ENCODE results near the gene DAZAP1.

DAZAP1 gene

DNA sequence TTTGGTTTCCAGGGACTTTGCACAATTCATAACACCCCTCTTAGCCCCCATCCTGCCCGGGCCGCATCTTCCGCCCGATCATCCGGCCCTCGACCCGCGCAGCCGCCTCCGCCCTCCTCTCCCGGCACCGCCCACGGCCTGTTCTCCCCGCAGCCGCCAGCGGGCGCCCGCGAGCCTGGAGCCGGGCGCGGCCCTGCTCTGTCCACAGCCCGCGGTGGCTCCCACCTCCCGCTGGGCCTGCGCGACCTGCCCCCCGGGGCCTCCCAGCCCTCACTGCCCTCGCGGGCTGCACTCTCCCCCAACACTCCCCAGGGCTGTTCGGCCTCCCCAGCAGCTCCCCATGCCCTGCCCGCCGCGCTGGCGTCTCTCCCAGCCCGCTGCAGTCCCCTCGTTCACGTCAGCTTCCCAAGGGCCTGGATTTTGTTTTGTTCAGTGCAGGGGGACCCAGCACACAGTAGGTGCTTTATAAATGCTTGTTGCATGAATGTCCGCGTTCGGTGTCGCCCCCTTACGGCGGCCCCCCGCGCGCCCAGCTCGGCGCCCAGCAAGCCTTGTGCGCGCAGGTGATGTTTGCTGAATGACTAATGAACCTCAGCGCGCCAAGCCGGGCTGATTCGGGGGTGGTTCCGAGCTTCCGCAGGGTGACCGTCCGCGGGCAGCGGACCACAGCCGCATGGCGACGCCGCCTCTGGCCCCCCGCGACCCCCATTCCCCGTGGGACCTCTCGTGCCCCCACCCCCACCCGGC, 38.0 kb downstream of the DAZAP1 start:
- DNase-seq (ENCODE audit: low read depth), result peak; percentile 46

DNA sequence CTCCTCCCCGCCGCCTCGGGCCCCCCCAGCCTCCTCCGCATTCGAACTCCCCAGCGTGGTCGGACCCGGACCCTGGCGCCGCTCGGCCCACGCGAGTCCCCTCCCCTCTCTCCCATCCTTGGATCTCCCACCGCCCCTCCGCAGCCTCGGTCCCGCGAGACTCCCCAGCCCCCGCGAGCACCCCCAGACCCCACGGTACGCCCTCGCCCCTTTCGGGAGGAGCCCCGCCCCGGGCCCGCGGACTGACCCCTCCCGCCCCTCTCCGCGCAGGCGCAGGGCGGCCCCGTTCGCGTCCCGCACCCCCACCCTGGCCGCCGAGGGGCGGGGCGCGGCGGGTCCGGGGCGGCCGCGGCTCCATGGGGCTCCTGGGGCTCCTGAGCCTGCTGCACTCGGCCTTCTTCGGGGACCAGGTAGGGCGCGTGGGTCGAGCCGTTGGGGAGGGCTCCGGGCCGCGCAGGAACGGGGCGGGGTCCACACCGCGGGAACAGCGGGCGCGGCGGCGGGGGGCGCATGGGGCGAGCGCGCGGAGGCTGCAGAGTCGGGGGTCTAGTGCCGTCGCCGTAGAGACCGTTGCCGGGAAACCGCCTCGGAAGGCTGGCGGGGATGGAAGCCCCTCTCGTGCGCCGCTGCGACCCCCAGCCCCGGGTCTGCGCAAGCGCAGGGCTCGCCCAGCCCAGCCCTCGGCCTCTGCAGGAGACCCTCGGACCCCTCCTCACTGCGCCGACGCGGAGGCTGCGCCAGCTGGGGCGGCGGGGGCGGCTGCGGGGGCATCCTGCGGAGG, 38.7 kb downstream of the DAZAP1 start:
- DNase-seq (ENCODE audit: low read depth), result no peak

DNA sequence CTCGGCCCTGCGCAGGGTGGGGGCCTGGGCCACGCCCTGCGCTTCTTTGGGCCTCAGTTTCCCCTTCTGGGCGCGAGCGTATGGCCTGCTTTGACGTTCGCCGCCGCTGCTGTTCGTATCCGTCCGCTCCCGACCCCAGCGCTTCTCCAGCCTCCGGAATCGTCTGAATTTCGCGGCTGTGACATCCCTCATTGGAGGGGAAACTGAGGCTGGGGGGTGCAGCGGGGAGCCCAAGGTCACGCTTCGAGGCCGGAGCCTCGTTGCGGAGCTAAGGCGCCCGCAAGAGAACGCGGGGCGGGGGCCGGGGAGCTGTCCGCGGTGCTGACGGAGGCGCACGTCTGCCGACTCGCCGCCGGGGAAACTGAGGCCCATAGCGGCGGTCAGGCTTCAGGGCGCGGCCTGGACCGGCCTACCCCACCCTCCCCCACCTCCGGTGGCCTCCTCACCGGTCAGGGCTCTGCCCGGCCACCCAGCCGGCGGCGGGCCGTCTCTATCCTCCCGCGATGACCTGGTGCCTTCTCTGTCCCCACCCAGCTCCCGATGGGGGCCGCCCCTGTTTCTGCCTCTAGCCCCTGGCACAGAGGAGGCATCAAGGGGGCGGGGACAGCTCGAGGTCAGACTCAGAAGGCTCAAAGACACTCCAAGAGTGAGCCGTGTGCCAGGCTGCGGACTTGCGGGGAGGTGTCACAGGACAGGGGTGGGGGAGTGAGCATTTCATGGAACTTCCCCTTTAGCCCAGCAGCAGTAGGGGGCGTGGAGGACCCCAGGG, 39.5 kb downstream of the DAZAP1 start:
- no peak for DNase-seq (ENCODE audit: low read depth)

DNA sequence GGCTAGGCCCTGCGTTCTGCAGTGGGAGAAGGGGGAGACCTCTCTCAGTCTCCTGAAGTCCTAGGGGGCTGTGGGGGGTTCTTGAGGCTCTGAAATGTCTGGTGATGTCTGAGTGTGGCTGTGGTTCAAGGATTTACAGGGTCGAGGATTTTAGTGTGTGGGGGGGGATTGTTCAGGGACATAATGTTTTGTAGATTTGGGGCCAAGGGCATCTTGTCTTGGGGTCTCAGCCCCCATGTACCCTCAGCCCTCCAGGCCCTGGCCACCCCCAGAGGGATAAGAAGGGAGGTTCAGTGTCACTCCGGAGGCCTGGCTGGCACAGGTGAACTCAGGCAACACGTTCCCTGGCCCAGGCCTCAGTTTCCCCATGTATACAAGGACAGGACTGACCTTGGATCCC, 40.1 kb downstream of the DAZAP1 start:
- no peak for DNase-seq (ENCODE audit: low read depth)

DNA sequence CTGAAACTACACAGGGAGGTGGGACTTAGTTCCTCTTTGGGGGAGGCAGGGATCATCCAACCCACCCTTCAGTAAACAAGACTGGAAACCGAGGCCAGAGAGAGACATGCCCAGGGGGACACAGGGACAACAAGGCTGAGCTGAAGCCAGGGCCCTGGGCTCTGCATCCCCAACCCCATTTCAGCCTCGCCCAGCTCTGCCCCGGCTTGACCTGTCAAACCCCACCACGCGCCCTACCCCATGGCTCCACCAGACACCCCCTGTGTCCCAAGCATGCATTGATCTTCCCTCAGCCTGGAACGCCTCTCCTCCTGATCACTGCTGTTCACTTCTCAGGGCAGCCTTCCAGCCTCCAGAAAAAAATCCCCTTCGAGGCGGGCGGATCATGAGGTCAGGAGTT, 40.6 kb downstream of the DAZAP1 start:
- DNase-seq (ENCODE audit: low read depth), result no peak

DNA sequence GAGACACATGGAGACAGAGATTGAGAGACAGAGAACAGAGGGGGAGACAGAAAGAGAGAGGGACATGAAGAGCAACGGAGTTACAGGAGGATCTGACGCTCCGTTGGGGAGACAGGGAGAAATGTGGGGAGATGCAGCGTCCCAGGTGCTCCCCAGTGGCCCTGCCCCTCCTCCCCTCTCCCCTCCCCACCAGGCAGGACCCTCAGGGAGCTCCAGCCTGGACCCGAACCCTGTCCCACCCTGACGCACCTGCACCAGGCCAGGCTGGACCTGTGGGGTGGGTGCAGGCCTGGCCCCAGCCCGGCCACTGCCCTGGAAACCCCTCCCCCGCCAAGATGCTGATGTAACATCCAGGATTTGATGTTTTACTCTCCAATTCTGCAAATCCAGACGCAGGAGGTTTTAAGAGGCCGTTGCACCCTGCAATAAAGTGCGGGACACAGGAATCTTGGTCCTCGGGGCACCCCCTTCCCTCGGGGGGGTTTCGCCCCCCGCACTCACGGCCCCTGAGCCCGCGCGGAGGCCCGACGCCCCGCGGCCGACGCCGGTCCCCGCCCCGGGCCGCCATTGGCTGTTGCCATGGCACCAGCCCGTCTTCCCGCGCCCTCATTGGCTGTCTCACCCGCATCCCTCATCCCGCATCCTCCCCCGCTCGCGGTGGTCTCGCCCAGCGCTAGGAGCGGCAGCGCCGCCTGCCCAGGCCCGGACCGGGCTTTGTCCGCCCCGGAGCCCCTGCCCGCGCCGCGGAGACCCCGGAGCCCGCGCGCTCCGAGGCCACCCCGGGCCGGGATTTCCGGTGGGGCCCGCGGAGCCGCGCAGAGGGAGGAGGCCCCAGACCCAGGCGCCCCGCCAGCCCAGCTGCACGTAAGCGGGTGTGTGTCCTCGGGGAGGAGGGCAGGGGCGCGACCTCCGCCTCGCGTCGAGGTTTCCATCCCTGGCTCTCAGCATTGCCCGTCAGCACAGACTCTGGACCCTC, 42.4 kb downstream of the DAZAP1 start, which contains the start of gene APC2:
TSS of gene APC2 (plus strand) at position 655 of the 976 bp plus-strand sequence. CDS start 2,881 bp downstream, outside the sequence.
- no peak for DNase-seq (ENCODE audit: low read depth)

DNA sequence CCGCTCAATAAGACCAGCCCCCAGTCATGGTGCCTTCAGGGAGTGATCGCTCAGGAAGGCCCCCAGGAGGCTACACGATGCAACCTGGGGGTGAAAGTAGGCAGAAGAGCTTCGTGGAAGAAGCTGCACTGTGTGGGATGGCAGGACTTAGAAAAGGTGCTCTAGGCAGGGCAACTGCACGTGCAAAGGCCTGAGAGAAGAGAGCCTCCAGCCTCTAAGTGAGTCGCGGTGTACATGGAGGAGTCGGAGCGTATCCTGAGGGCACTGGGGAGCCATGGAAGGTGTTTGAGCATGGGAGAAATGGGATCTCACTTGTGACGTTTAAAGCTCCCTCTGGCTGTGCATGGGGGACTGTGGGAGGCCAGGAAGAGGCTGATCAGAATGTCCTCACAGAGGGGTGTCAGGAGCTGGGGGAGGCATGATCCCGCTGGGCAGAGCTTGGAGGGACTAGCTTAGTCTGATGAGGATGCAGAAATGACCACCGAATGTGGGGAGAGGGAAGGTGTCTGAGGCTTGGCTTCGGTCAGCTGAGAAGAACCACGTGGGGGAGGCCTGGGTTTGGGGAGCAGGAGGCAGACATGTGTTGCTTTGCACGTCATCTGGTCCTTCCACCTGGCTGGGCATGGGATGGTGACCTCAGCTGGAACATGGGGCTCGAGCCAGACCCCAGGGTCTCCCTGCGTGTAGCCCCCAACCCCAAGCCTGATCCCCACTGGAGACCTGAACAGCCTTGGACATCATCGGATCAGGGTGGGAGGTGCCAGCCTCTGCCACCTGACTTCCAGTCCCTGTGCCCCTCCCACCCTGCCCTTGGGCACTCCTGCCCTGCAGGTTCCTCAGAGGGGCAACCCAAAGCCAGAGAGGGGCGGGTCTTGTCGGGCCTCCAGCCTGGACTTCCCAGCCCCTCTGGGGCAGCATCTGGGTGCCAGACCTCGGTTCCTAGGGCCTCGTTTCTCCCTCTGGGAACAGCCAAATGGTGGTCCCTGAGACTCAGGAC, 43.6 kb downstream of the DAZAP1 start:
- no peak for DNase-seq (ENCODE audit: low read depth)

DNA sequence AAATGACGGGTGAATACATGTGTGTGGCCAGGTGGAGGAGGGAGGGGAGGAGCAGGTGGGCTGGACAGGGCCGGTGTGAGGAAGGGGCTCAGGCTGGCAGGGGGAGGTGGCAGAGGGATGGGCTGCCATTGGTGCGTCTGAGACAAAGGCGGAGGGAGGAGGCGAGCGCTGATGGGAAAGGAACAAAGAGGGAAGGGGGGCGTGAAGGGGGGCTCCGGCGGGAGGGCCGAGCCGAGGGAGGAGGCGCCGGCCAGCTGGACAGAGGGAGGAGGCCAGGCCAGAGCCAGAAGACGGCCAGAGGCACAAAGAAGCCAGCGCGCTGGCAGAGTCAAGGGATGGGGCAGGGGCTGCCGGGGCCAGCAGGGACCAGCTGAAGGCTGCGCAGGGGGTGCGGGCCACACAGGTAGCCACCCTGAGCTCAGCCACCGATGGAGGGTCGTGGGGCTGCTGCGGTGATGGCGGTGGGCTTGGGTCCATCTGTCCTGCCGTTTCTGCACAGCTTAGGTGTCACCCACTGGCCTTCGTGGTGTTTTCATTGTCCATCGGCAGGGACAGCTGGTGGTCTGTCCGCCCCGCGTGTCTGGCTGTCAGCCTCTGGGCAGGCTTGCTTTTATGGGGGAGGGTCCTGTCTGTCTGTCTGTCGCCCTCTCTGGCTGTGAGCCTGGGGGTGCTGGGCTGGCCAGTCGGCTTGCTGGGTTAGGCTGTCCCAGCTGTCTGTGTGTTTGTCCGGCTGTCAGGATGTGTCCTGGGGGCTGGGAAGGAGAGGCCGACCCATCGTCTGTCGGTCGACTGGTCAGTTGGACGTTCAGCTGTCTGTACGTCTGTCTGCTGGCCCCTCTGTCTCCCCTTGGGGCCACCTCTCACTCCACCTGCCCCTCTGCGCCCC, 44.8 kb downstream of the DAZAP1 start:
- no peak for DNase-seq (ENCODE audit: low read depth)

DNA sequence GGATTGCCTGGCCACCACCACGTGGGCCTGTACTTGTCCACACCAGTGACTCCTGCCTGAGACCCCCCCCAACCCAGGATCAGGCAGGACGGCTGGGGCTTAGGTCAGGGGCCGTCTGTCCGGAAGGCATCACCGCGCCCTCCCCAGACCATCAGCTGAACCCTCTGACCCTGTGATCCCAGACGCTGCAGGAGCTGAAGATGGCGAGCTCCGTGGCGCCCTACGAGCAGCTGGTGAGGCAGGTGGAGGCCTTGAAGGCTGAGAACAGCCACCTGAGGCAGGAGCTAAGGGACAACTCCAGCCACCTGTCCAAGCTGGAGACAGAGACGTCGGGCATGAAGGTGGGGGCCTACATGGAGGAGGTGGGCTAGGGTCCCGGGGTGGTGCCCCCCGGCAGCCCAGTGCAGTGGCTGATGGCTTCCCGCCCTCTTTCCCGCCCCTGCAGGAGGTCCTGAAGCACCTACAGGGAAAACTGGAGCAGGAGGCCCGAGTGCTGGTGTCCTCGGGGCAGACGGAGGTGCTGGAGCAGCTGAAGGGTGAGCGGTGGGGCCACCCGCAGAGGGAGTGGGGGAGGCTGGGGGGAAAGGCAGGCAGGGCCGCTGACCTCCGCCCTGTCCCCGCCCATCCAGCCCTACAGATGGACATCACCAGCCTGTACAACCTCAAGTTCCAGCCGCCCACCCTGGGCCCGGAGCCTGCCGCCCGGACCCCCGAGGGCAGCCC, 45.6 kb downstream of the DAZAP1 start:
- no peak for DNase-seq (ENCODE audit: low read depth)

DNA sequence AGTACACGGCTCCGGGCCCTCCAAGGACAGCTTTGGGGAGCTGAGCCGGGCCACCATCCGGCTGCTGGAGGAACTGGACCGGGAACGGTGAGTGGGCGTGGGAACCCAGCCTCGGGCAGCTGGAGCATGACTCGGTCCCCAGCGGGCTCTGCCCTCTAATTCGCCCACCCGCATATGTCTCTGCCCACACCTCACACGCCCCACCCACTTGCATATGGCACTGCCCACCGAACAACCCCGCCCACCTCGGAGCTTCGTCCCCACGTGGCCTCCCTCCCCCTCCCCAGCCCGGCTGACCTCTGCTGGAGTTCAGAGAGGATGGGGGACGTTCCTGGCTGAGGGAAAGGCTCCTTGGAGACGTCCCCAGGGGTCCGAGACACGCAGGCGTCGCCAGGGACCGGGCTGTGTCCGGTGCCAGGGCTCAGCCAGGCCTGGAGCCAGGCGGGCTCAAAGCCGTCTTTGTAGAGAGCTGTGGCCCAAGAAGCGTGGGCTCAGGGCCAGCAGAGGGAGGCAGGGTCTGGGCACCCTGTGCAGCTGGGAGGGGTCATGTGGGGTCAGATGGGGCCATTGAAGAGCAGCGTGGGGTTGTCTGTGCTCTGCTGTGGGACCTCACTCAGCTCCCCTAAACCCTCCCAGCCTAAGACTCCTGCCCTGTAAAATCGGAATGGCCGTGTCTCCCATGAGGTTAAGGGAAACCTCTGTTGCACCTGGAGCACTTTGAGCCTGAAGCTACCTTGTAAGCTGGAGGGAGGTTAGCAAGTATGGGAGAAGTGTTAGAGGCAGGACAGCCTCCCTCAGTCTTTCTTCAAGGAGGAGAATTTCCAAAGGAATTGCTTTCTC, 46.4 kb downstream of the DAZAP1 start:
- DNase-seq (ENCODE audit: low read depth), result no peak

DNA sequence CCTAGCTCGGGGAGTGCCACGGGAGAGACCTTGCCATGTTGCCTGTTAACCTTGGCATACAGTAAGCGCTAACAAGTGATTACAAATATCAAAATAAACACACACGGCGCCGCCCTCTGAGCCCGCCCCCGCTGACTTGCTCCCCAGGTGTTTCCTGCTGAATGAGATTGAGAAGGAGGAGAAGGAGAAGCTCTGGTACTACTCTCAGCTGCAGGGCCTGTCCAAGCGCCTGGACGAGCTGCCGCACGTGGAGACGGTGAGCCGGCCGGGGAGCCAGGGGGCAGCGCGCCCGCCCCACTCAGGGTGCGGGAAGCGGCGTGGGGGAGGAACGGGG, 47.6 kb downstream of the DAZAP1 start:
- DNase-seq (ENCODE audit: low read depth), result no peak

DNA sequence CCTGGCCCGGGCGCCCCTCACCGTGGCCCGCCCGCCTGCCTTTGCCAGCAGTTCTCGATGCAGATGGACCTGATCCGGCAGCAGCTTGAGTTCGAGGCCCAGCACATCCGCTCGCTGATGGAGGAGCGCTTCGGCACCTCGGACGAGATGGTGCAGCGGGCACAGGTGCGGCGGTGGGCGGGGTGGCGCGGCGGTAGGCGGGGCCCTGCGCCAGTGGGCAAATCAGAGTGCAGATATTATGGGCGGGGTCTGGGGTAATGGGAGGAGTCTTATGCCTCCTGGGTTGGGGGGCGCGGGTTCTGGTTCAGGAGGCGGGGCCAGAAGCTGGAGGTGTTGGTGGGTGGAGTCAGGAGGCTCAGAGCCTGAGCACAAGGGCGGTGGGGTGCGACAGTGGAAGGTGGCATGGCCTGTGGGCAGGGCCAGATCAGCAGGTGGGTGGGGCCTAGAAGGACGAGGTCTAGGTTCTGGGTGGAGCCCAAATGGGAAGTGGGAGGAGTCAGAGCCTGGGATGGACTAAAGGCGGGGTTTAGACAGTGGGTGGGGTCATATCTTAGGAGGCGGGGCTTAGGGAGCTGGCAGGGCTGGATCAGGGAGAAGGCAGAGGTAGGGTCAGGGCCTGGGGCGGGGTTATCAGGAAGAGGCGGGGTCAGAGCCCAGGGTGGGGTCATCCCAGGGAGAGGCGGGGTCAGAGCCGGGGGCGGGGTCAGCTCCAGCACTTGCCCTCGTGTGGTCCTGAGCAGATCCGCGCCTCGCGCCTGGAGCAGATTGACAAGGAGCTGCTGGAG, 48.1 kb downstream of the DAZAP1 start:
- peak; percentile 23 for DNase-seq (ENCODE audit: low read depth)

DNA sequence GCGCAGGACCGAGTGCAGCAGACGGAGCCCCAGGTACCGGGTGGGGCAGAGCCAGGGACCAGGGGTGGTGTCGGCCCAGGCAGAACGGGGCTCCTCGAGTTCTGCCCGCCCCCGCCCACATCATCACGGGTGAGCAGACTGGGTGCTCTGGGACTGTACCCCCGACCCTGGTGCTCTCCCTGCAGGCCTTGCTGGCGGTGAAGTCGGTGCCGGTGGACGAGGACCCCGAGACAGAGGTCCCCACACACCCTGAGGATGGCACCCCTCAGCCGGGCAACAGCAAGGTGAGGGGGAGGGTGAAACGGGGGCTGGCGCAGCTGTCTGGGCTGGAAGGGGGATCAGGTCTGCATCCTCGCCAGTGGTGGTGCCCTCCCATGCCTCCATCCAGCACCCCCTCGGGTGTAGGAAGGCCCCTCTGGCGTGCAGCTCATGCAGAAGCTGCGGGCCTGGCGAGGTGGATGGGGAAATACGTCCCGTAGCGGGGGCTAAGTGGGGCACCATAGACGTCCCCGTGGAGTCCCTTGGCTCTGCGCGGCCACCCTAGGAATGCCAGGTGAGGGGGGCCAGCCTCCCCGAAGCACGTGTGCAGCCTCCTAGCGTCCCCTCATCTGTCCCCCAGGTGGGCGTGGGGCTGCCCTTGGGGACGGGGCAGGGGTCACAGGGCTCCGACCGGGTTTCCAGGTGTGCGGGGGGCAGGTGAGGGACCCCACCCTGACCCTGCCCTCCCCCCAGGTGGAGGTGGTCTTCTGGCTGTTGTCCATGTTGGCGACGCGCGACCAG, 48.9 kb downstream of the DAZAP1 start:
- no peak for DNase-seq (ENCODE audit: low read depth)

DNA sequence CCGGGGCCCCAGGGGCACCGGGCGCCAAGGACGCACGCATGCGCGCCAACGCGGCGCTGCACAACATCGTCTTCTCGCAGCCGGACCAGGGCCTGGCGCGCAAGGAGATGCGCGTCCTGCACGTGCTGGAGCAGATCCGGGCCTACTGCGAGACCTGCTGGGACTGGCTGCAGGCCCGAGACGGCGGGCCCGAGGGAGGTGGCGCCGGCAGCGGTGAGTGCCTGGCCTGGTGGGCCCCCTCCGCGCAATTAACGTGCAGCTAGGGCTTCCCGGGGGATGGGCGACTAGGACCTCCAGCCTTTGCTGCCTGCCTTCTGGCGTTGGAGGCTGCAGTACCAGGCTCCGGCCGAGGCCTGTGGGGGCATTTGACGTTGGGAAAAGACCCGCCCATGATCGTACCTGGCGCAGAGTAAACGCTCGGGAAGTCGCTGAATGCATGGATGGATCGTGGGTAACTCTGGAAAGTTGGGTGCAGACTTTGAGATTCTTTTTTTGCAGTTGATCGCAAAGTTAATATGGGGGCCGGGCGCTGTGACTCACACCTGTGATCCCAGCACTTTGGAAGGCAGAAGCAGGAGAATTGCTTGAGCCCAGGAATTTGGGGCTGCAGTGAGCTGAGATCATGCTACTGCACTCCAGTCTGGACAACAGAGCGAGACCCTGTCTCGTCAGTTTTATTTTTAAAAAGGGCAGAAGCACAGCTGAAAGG, 49.8 kb downstream of the DAZAP1 start:
- no peak for DNase-seq (ENCODE audit: low read depth)

DNA sequence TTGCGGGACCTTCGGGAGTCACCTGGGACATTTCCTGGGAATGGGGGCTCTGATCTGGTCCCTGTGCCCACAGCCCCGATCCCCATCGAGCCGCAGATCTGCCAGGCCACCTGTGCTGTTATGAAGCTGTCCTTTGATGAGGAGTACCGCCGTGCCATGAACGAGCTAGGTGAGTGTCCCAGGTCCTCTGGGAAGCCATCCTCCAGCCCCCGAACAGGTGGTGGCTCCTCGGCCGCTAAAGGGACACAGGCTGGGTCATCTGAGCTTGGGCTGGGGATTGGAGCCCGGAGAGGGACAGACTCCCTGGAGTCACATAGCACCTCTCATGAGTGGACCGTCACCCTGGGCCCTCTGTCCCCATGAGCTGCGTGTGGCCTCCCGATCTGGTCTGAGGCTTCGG, 50.5 kb downstream of the DAZAP1 start:
- DNase-seq (ENCODE audit: low read depth), result no peak

All from stimulated activated CD8-positive, alpha-beta memory T cell treated with anti-CD3 and anti-CD28 coated beads, Interleukin-7, amount 100 ng/mL, for 24 hours (primary cell).